Ishikawa (cell line): ENCODE results near the gene GABPB2.
A peak's percentile ranks its signal among the peaks of the same experiment; 100 is the strongest.

Experiments used
- CEBPB ChIP-seq: IDR thresholded peaks from 2 replicates; pipeline ENCODE4 v1.6.1; 2012
- CREB1 ChIP-seq: IDR thresholded peaks from 2 replicates; pipeline ENCODE4 v1.6.1; 2012; ENCODE audit warnings: low read depth
- EGR1 ChIP-seq: IDR thresholded peaks from 2 replicates; pipeline ENCODE4 v1.6.1; 2012
- EP300 ChIP-seq: IDR thresholded peaks from 2 replicates; pipeline ENCODE4 v1.6.1; 2012; ENCODE audit warnings: borderline replicate concordance
- FOXM1 ChIP-seq: IDR thresholded peaks from 2 replicates; pipeline ENCODE4 v1.6.1; 2012; ENCODE audit warnings: low read depth, borderline replicate concordance
- MAX ChIP-seq: IDR thresholded peaks from 2 replicates; pipeline ENCODE4 v1.6.1; 2012
- NFIC ChIP-seq: IDR thresholded peaks from 2 replicates; pipeline ENCODE4 v1.6.1; 2012
- RAD21 ChIP-seq: IDR thresholded peaks from 2 replicates; pipeline ENCODE4 v1.6.1; 2012; ENCODE audit warnings: low read depth
- REST ChIP-seq: IDR thresholded peaks from 2 replicates; pipeline ENCODE4 v1.6.1; 2012; ENCODE audit warnings: low read depth, mild to moderate bottlenecking
- TAF1 ChIP-seq: IDR thresholded peaks from 2 replicates; pipeline ENCODE4 v1.6.1; 2012; ENCODE audit warnings: low read depth, mild to moderate bottlenecking
- TCF12 ChIP-seq: IDR thresholded peaks from 2 replicates; pipeline ENCODE4 v1.6.1; 2012; ENCODE audit warnings: low read depth
- TEAD4 ChIP-seq: IDR thresholded peaks from 2 replicates; pipeline ENCODE4 v1.6.1; 2012
- YY1 ChIP-seq: IDR thresholded peaks from 2 replicates; pipeline ENCODE4 v1.6.1; 2012; ENCODE audit warnings: low read depth
- ZBTB7A ChIP-seq: IDR thresholded peaks from 2 replicates; pipeline ENCODE4 v1.6.1; 2012; ENCODE audit warnings: low read depth
- TF ChIP-seq, protein P1 (sequence below): IDR thresholded peaks from 2 replicates; pipeline ENCODE4 v1.6.1; 2012

Gene GABPB2

DNA sequence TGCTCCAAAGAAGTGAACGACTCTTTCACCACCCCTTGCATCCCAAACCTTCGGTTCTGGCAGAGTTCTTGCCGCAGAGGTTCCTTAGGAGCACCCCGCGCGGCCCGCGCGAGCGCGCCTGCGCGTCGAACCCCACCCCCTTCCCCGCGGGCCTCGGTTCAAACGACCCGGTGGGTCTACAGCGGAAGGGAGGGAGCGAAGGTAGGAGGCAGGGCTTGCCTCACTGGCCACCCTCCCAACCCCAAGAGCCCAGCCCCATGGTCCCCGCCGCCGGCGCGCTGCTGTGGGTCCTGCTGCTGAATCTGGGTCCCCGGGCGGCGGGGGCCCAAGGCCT lies 23.0 kb upstream of the GABPB2 start, which contains the start of gene C1orf56:
Gene C1orf56 (plus strand): TSS at position 161 of the 334 bp plus-strand sequence. CDS start 97 bp downstream, at position 258.
- TF ChIP-seq YY1: no peak
- TF ChIP-seq EP300: no peak
- no peak for TF ChIP-seq CREB1
- no peak for TF ChIP-seq EGR1
- no peak for TF ChIP-seq TAF1
- TF ChIP-seq RAD21: no peak
- TF ChIP-seq TEAD4: no peak
- TF ChIP-seq MAX: no peak
- no peak for TF ChIP-seq TCF12
- TF ChIP-seq ZBTB7A: no peak

DNA sequence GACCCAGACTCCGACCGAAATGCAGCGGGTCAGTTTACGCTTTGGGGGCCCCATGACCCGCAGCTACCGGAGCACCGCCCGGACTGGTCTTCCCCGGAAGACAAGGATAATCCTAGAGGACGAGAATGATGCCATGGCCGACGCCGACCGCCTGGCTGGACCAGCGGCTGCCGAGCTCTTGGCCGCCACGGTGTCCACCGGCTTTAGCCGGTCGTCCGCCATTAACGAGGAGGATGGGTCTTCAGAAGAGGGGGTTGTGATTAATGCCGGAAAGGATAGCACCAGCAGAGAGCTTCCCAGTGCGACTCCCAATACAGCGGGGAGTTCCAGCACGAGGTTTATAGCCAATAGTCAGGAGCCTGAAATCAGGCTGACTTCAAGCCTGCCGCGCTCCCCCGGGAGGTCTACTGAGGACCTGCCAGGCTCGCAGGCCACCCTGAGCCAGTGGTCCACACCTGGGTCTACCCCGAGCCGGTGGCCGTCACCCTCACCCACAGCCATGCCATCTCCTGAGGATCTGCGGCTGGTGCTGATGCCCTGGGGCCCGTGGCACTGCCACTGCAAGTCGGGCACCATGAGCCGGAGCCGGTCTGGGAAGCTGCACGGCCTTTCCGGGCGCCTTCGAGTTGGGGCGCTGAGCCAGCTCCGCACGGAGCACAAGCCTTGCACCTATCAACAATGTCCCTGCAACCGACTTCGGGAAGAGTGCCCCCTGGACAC lies 22.5 kb upstream of the GABPB2 start:
- no peak for TF ChIP-seq CREB1
- TF ChIP-seq ZBTB7A: peak; percentile 30; the same call in 1 of the 2 replicates
- TF ChIP-seq MAX: peak; percentile 75
- TF ChIP-seq NFIC: peak; percentile 45; the same call in 1 of the 2 replicates
- peak; percentile 81; the same call in 1 of the 2 replicates for TF ChIP-seq YY1
- peak; percentile 38; the same call in 1 of the 2 replicates for TF ChIP-seq RAD21

- no peak for TF ChIP-seq NFIC
- TF ChIP-seq ZBTB7A: no peak; the same call in 1 of the 2 replicates
- TF ChIP-seq, protein P1, sequence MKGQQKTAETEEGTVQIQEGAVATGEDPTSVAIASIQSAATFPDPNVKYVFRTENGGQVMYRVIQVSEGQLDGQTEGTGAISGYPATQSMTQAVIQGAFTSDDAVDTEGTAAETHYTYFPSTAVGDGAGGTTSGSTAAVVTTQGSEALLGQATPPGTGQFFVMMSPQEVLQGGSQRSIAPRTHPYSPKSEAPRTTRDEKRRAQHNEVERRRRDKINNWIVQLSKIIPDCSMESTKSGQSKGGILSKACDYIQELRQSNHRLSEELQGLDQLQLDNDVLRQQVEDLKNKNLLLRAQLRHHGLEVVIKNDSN: no peak
- TF ChIP-seq EGR1: no peak
- no peak for TF ChIP-seq FOXM1
Measured at GRCh38 chr1:151048645-151049032, 21.9 kb upstream of the GABPB2 start.

- TF ChIP-seq YY1 (no peak), EGR1 (no peak), TEAD4 (no peak)
- TF ChIP-seq, protein P1: no peak
Measured at GRCh38 chr1:151049458-151049857, 21.1 kb upstream of the GABPB2 start.

DNA sequence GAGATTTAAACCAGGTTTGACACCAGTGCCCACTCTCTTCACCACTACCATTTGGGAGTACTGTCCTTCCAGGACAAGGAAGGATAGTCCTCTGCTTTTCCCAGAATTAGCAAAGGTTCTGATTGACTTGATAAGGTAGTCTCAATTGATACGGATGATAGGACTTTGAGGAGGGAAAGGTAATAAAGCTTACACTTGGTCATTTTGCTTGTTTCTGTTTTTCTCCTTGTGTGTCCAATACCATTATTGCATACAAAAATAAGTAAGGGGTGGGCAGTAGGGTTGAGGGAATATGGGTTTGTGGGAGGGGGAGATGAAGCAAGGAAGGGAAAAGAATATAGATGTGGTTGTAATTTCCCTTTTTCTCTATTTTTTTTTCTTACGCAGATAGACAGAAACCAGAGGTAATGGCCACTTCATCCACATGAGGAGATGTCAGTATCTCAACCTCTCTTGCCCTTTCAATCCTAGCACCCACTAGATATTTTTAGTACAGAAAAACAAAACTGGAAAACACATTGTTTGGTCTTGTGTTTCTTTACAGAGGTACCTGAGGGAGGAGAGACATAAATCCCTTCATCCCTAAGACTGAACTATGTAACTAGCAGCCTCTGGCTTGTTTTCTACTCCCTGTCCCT lies 20.4 kb upstream of the GABPB2 start:
- TF ChIP-seq NFIC (no peak), RAD21 (no peak), TAF1 (no peak), CEBPB (no peak), YY1 (no peak), EGR1 (no peak), FOXM1 (no peak), EP300 (no peak), TCF12 (no peak), CREB1 (no peak), TEAD4 (no peak), MAX (no peak), ZBTB7A (no peak), REST (no peak)
- TF ChIP-seq, protein P1: no peak

DNA sequence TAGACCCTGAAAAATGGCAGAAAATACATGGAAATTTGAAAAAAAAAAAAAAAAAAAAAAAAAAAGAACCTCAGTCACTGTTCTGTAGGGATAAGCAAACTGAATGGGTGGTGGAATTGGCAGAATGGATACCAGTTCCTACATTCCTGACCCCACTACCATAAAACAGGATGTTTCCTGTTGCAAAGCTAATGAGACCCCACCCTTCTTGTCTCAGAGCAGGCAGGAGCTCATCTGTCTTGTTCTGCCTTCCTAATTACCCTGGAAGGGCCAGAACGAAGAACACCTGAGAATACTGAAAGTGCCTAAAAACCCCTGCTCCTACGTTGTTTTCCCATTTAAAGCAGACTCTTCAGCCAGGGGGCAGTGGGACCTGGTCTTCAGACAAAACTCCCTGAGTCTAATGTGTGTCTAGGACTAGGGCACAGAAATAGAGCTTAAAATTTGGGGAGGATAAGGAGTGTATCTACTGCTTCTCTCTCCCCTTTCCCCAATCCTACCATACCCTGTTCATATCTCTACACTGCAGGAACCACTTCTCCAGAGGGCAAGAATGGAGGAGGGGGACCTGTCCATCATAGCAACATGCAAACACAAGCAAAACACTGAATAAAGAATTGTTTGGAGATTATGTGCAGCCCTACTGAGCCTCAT lies 19.1 kb upstream of the GABPB2 start:
- TF ChIP-seq, protein P1: no peak

DNA sequence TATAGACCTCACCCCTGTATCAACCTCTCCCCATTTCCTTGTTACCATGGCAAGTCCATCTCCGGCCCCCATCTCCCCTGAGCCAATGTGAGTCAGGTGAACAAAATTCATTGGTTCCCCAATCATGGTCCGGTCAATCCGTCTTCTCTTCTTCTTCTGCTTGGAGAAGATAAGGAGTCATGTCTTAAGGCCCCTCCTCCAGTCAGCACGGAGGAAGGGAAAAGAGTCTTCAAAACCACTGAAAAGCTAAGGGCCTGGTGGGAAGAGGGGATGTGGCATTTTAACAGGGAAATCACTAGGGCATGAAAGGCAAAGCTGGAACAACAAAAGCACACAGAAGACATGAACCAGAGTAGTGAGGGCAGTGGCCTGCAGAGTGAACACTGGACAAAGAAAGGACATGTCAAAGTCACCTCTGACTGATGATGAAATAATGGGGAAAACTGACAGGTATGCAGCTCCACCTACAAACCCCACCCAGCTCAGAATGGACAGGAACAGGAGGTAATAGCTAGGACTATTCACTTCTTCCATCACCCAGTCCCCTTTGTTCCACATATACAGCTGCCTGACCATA lies 15.5 kb upstream of the GABPB2 start:
- TF ChIP-seq TEAD4 (no peak), ZBTB7A (no peak), YY1 (no peak), TAF1 (no peak), MAX (no peak), EGR1 (no peak), REST (no peak), CREB1 (no peak), NFIC (no peak), FOXM1 (no peak), EP300 (no peak), CEBPB (no peak), RAD21 (no peak), TCF12 (no peak)
- TF ChIP-seq, protein P1: no peak
